ENCODE data around the gene XPO6. TPM values are rescaled to one million over a fixed set of nuclear protein-coding genes. Genes with fewer than 3 reads are reported as not detected.
A peak's percentile ranks its signal among the peaks of the same experiment; 100 is the strongest.

XPO6 gene
- total RNA-seq, 2 experiments from 2014 or later: 201 to 214 TPM

- ChIA-PET POLR2A (interaction anchor here (0.8 to 4.7 kb wide), 10 partner anchors 8 to 55 kb away, joined by 3 to 35 read pairs (median 4); partner anchors contain the start of gene XPO6), CTCF (interaction anchor here (0.9 to 4.2 kb wide), 4 partner anchors 9 to 54 kb away, joined by 3 to 28 read pairs (median 4); no protein-coding TSS in a partner anchor)
- intact Hi-C loops (cut with micrococcal nuclease): loop anchor here (1.0 to 2.0 kb wide), 5 partner anchors 9 to 52 kb away; no protein-coding TSS in a partner anchor
- peak overlapping the region; percentile 98 for H3K27ac Mint-ChIP-seq
- H3K4me3 Mint-ChIP-seq: peak overlapping the region; percentile 75
- H3K27me3 Mint-ChIP-seq: no peaks in the 10 kb centered on the region
- peaks cover 25% of the 10 kb centered on the region for H3K36me3 Mint-ChIP-seq
- peak; percentile 75 for DNase-seq
- H3K4me1 Mint-ChIP-seq (ENCODE audit: low read depth): peaks cover 85% of the 10 kb centered on the region
- H3K9me3 Mint-ChIP-seq: no peaks in the 10 kb centered on the region
Measured at GRCh38 chr16:28193530-28194423, 18.0 kb downstream of the XPO6 start.

GRCh38 chr16:28192806-28193529 lies 18.8 kb downstream of the XPO6 start:
- no peaks in the 10 kb centered on the region for H3K27me3 Mint-ChIP-seq
- POLR2A ChIA-PET: interaction anchor here (1.0 to 4.7 kb wide), 5 partner anchors 9 to 54 kb away, joined by 3 to 35 read pairs (median 6); no protein-coding TSS in a partner anchor
- H3K27ac Mint-ChIP-seq: peak overlapping the region; percentile 98
- H3K4me3 Mint-ChIP-seq: peak overlapping the region; percentile 75
- peak; percentile 88 for DNase-seq
- intact Hi-C loops (cut with micrococcal nuclease): loop anchor here (1.0 kb wide), 4 partner anchors 9 to 52 kb away; no protein-coding TSS in a partner anchor
- peaks cover 27% of the 10 kb centered on the region for H3K36me3 Mint-ChIP-seq
- no peaks in the 10 kb centered on the region for H3K9me3 Mint-ChIP-seq
- CTCF ChIA-PET: interaction anchor here (0.6 to 4.2 kb wide), 4 partner anchors 9 to 123 kb away, joined by 3 to 28 read pairs (median 10); no protein-coding TSS in a partner anchor
- peaks cover 90% of the 10 kb centered on the region for H3K4me1 Mint-ChIP-seq (ENCODE audit: low read depth)

- Mint-ChIP-seq H3K4me1 (ENCODE audit: low read depth) (peaks cover 97% of the 10 kb centered on the region), H3K27me3 (no peaks in the 10 kb centered on the region), H3K4me3 (no peak overlapping the region), H3K36me3 (peaks cover 23% of the 10 kb centered on the region), H3K9me3 (no peaks in the 10 kb centered on the region), H3K27ac (peak overlapping the region; percentile 92)
- DNase-seq: no peak
- ChIA-PET POLR2A (interaction anchor here (4.7 kb wide), 1 partner anchor 18 kb away, joined by 35 read pairs; no protein-coding TSS in a partner anchor), CTCF (interaction anchor here (0.5 to 4.2 kb wide), 5 partner anchors 9 to 19 kb away, joined by 3 to 28 read pairs (median 3); no protein-coding TSS in a partner anchor)
- intact Hi-C loops (cut with micrococcal nuclease): no loop called here
Measured at GRCh38 chr16:28191364-28191960, 20.3 kb downstream of the XPO6 start.

- peak; percentile 64 for DNase-seq
- no peaks in the 10 kb centered on the region for H3K27me3 Mint-ChIP-seq
- H3K9me3 Mint-ChIP-seq: peaks cover 3% of the 10 kb centered on the region
- ChIA-PET CTCF (interaction anchor here (1.2 to 1.6 kb wide), 3 partner anchors 13 to 52 kb away, joined by 3 to 4 read pairs (median 4); no protein-coding TSS in a partner anchor), POLR2A (interaction anchor here (3.0 kb wide), 1 partner anchor 20 kb away, joined by 29 read pairs; no protein-coding TSS in a partner anchor)
- peak overlapping the region; percentile 93 for H3K27ac Mint-ChIP-seq
- peaks cover 94% of the 10 kb centered on the region for H3K4me1 Mint-ChIP-seq (ENCODE audit: low read depth)
- peaks cover 24% of the 10 kb centered on the region for H3K36me3 Mint-ChIP-seq
- H3K4me3 Mint-ChIP-seq: no peak overlapping the region
- intact Hi-C loops (cut with micrococcal nuclease): no loop called here
Measured at GRCh38 chr16:28189245-28189644, 22.5 kb downstream of the XPO6 start.

GRCh38 chr16:28188085-28188916 lies 23.5 kb downstream of the XPO6 start:
- Mint-ChIP-seq H3K27ac (peak overlapping the region; percentile 93), H3K4me3 (peak overlapping the region; percentile 39), H3K36me3 (peaks cover 26% of the 10 kb centered on the region), H3K27me3 (no peaks in the 10 kb centered on the region), H3K4me1 (ENCODE audit: low read depth) (peaks cover 94% of the 10 kb centered on the region), H3K9me3 (peaks cover 3% of the 10 kb centered on the region)
- ChIA-PET CTCF (interaction anchor here (0.8 to 1.9 kb wide), 7 partner anchors 14 to 51 kb away, joined by 3 to 6 read pairs (median 4); no protein-coding TSS in a partner anchor), POLR2A (interaction anchor here (0.8 to 3.0 kb wide), 4 partner anchors 12 to 48 kb away, joined by 3 to 29 read pairs (median 4); no protein-coding TSS in a partner anchor)
- no peak for DNase-seq
- intact Hi-C loops (cut with micrococcal nuclease): no loop called here

GRCh38 chr16:28187595-28188004 lies 24.2 kb downstream of the XPO6 start:
- POLR2A ChIA-PET: interaction anchor here (0.8 to 3.0 kb wide), 6 partner anchors 12 to 47 kb away, joined by 3 to 29 read pairs (median 4); no protein-coding TSS in a partner anchor
- intact Hi-C loops (cut with micrococcal nuclease): loop anchor here (1.0 kb wide), 3 partner anchors 20 to 46 kb away; partner anchors contain the start of gene XPO6
- Mint-ChIP-seq H3K27ac (peak overlapping the region; percentile 93), H3K4me3 (peak overlapping the region; percentile 46), H3K27me3 (no peaks in the 10 kb centered on the region), H3K36me3 (peaks cover 30% of the 10 kb centered on the region), H3K4me1 (ENCODE audit: low read depth) (peaks cover 94% of the 10 kb centered on the region), H3K9me3 (peaks cover 3% of the 10 kb centered on the region)
- no peak for DNase-seq
- CTCF ChIA-PET: interaction anchor here (1.2 to 1.9 kb wide), 3 partner anchors 15 to 45 kb away, joined by 4 to 6 read pairs (median 5); no protein-coding TSS in a partner anchor

GRCh38 chr16:28186752-28187151 lies 25.0 kb downstream of the XPO6 start:
- H3K27me3 Mint-ChIP-seq: no peaks in the 10 kb centered on the region
- H3K36me3 Mint-ChIP-seq: peaks cover 36% of the 10 kb centered on the region
- CTCF ChIA-PET: interaction anchor here (0.6 to 1.9 kb wide), 4 partner anchors 22 to 52 kb away, joined by 3 to 6 read pairs (median 4); no protein-coding TSS in a partner anchor
- peak; percentile 34 for DNase-seq
- intact Hi-C loops (cut with micrococcal nuclease): loop anchor here (1.0 kb wide), 3 partner anchors 19 to 45 kb away; partner anchors contain the start of gene XPO6
- H3K9me3 Mint-ChIP-seq: peaks cover 3% of the 10 kb centered on the region
- H3K4me1 Mint-ChIP-seq (ENCODE audit: low read depth): peaks cover 97% of the 10 kb centered on the region
- H3K4me3 Mint-ChIP-seq: peak overlapping the region; percentile 46
- H3K27ac Mint-ChIP-seq: peak overlapping the region; percentile 93
- POLR2A ChIA-PET: interaction anchor here (0.6 to 3.0 kb wide), 6 partner anchors 19 to 306 kb away, joined by 3 to 29 read pairs (median 4); no protein-coding TSS in a partner anchor

- Mint-ChIP-seq H3K4me3 (no peak overlapping the region), H3K27ac (peak overlapping the region; percentile 93), H3K4me1 (ENCODE audit: low read depth) (peaks cover 97% of the 10 kb centered on the region), H3K27me3 (no peaks in the 10 kb centered on the region), H3K9me3 (peaks cover 3% of the 10 kb centered on the region), H3K36me3 (peaks cover 36% of the 10 kb centered on the region)
- ChIA-PET POLR2A (no interaction called here), CTCF (interaction anchor here (1.5 kb wide), 1 partner anchor 21 kb away, joined by 3 read pairs; no protein-coding TSS in a partner anchor)
- DNase-seq: no peak
- intact Hi-C loops (cut with micrococcal nuclease): no loop called here
Measured at GRCh38 chr16:28185696-28186095, 26.1 kb downstream of the XPO6 start.

GRCh38 chr16:28184625-28185024 lies 27.1 kb downstream of the XPO6 start:
- ChIA-PET POLR2A (interaction anchor here (2.4 kb wide), 1 partner anchor 27 kb away, joined by 12 read pairs; the partner anchor contains the start of gene XPO6), CTCF (no interaction called here)
- Mint-ChIP-seq H3K4me3 (no peak overlapping the region), H3K27ac (peak overlapping the region; percentile 57), H3K36me3 (peaks cover 42% of the 10 kb centered on the region), H3K27me3 (no peaks in the 10 kb centered on the region), H3K4me1 (ENCODE audit: low read depth) (peaks cover 95% of the 10 kb centered on the region), H3K9me3 (peaks cover 3% of the 10 kb centered on the region)
- intact Hi-C loops (cut with micrococcal nuclease): no loop called here
- no peak for DNase-seq

- intact Hi-C loops (cut with micrococcal nuclease): no loop called here
- DNase-seq: no peak
- Mint-ChIP-seq H3K4me3 (no peak overlapping the region), H3K4me1 (ENCODE audit: low read depth) (peaks cover 92% of the 10 kb centered on the region), H3K36me3 (peaks cover 46% of the 10 kb centered on the region), H3K27ac (peak overlapping the region; percentile 87), H3K27me3 (no peaks in the 10 kb centered on the region), H3K9me3 (peaks cover 3% of the 10 kb centered on the region)
- CTCF ChIA-PET: interaction anchor here (1.7 kb wide), 1 partner anchor 56 kb away, joined by 6 read pairs; no protein-coding TSS in a partner anchor
- POLR2A ChIA-PET: interaction anchor here (2.4 kb wide), 1 partner anchor 27 kb away, joined by 12 read pairs; the partner anchor contains the start of gene XPO6
Measured at GRCh38 chr16:28183930-28184329, 27.8 kb downstream of the XPO6 start.
